Gastroesophageal sphincter (tissue), 4 donors: ENCODE measurements around the gene RBM6. TPM values are rescaled to one million over a fixed set of nuclear protein-coding genes. Genes with fewer than 3 reads are reported as not detected.
"Not testable (repeated sequence)": the region's sequence is repeated elsewhere in the genome, so short reads cannot be mapped to it uniquely, and the experiment has no call there.

Source experiments
- ATAC-seq: fragments of 150-250 bp; one replicate; pipeline ENCODE4 v1.9.1; 2016; ENCODE audit warnings: mild to moderate bottlenecking, moderate library complexity
- H3K27ac ChIP-seq, 4 donors: fragments of 200-600 bp; sonication (generic) in 3 of 4; 1 replicate in 3 of 4; 2 replicates in 1 of 4; pipeline ENCODE4 v1.5.1; 2016 to 2019
- H3K27me3 ChIP-seq: fragments of 200-600 bp; sonication (generic); one replicate; pipeline ENCODE4 v1.5.1; 2019
- H3K36me3 ChIP-seq, 2 donors: fragments of 200-600 bp; sonication (generic); one replicate each; pipeline ENCODE4 v1.5.1; 2019; ENCODE audit warnings: control low read depth in 1 of 2
- H3K4me1 ChIP-seq, 3 donors: fragments of 200-600 bp; sonication (generic); 1 replicate in 2 of 3; 2 replicates in 1 of 3; pipeline ENCODE4 v1.5.1; 2016 to 2019; ENCODE audit warnings: control low read depth in 2 of 3
- H3K4me3 ChIP-seq, 2 donors: fragments of 200-600 bp; sonication (generic); one replicate each; pipeline ENCODE4 v1.5.1; 2019; ENCODE audit warnings: mild to moderate bottlenecking in 1 of 2, moderate library complexity in 1 of 2
- H3K9me3 ChIP-seq, 3 donors: fragments of 200-600 bp; sonication (generic); one replicate each; pipeline ENCODE4 v1.5.1; 2017 to 2019; ENCODE audit warnings: control low read depth in 2 of 3
- EP300 ChIP-seq: sonication (generic); formaldehyde crosslinking; IDR thresholded peaks from one replicate; pipeline ENCODE4 v1.6.1; 2017; ENCODE audit warnings: antibody characterized with exemption, mild to moderate bottlenecking
- POLR2A ChIP-seq, 2 donors: fragments of 450-650 bp; IDR thresholded peaks; one replicate each; pipeline ENCODE4 v1.6.1; 2017; ENCODE audit warnings: antibody characterized with exemption in 2 of 2, mild to moderate bottlenecking in 2 of 2, moderate library complexity in 1 of 2
- POLR2AphosphoS5 ChIP-seq: sonication (generic); formaldehyde crosslinking; IDR thresholded peaks from one replicate; pipeline ENCODE4 v1.6.1; 2017; ENCODE audit warnings: antibody characterized with exemption
- WGBS, 2 donors: methylation state at CpG; one replicate each; pipeline ENCODE4 v1.1.5; 2018; ENCODE audit warnings: low coverage in 1 of 2; 5-methylcytosine and 5-hydroxymethylcytosine counted together
- total RNA-seq, 4 donors: library from RNA; depleted of rRNA; stranded (reverse); fragments of >200 nt; gene quantifications; one replicate each; pipeline ENCODE4 v1.1.0, GENCODE V29; 2016
- TF ChIP-seq, protein P1 (sequence below), 4 experiments: fragments of 200-600 bp in 2 of 4; fragments of 450-650 bp in 2 of 4; sonication (generic) in 1 of 4; IDR thresholded peaks; one replicate each; pipeline ENCODE4 v1.5.1; 2017 to 2019; ENCODE audit warnings: antibody characterized with exemption in 4 of 4, mild to moderate bottlenecking in 2 of 4, moderate library complexity in 2 of 4

The RBM6 gene
- total RNA-seq, 4 donors from 2014 or later = 39.0 to 135 (median 84.2) TPM

GRCh38 chr3:50050361-50050760 is 110.4 kb downstream of the RBM6 start:
- Histone ChIP-seq H3K9me3 (no peaks in the 10 kb centered on the region), H3K36me3 (peaks cover 0 to 83% of the 10 kb centered on the region in 2 donors), H3K4me3 (no peak overlapping the region), H3K4me1 (no peaks in the 10 kb centered on the region), H3K27me3 (no peaks in the 10 kb centered on the region), H3K27ac (no peak overlapping the region)
- TF ChIP-seq POLR2A (IDR thresholded peaks at IDR 0.05) = no peak
- no peak for TF ChIP-seq EP300
- TF ChIP-seq, protein P1, sequence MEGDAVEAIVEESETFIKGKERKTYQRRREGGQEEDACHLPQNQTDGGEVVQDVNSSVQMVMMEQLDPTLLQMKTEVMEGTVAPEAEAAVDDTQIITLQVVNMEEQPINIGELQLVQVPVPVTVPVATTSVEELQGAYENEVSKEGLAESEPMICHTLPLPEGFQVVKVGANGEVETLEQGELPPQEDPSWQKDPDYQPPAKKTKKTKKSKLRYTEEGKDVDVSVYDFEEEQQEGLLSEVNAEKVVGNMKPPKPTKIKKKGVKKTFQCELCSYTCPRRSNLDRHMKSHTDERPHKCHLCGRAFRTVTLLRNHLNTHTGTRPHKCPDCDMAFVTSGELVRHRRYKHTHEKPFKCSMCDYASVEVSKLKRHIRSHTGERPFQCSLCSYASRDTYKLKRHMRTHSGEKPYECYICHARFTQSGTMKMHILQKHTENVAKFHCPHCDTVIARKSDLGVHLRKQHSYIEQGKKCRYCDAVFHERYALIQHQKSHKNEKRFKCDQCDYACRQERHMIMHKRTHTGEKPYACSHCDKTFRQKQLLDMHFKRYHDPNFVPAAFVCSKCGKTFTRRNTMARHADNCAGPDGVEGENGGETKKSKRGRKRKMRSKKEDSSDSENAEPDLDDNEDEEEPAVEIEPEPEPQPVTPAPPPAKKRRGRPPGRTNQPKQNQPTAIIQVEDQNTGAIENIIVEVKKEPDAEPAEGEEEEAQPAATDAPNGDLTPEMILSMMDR (IDR thresholded peaks at IDR 0.05) = no peak
- no peak for TF ChIP-seq POLR2AphosphoS5
- no peak for ATAC-seq

DNA sequence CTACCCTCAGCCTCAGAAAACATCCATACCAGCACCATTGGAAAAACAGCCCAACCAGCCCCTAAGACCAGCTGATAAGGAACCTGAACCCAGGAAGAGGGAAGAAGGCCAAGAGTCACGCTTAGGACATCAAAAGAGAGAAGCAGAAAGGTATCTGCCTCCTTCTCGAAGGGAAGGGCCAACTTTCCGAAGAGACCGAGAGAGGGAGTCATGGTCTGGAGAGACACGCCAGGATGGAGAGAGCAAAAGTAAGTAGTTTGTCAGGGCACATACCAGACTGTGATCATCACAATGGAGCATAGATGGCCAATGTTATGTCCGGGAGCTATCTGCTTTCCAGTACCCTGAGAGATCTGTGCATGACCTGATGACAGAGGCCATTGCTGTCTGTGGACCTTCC is 117.8 kb downstream of the RBM6 start:
- WGBS, 2 donors = 95 to 98% methylated on average over 4 to 6 of the region's 6 CpGs
- no peak for ATAC-seq
- TF ChIP-seq EP300 (no peak), POLR2AphosphoS5 (no peak), POLR2A (IDR thresholded peaks at IDR 0.05) (no peak)
- TF ChIP-seq, protein P1 (IDR thresholded peaks at IDR 0.05) = no peak
- no peak overlapping the region for H3K27ac ChIP-seq
- H3K9me3 ChIP-seq = no peaks in the 10 kb centered on the region
- H3K4me3 ChIP-seq = no peak overlapping the region
- no peaks in the 10 kb centered on the region for H3K27me3 ChIP-seq
- H3K36me3 ChIP-seq = peaks cover 4 to 99% of the 10 kb centered on the region in 2 donors
- H3K4me1 ChIP-seq = no peaks in the 10 kb centered on the region

DNA sequence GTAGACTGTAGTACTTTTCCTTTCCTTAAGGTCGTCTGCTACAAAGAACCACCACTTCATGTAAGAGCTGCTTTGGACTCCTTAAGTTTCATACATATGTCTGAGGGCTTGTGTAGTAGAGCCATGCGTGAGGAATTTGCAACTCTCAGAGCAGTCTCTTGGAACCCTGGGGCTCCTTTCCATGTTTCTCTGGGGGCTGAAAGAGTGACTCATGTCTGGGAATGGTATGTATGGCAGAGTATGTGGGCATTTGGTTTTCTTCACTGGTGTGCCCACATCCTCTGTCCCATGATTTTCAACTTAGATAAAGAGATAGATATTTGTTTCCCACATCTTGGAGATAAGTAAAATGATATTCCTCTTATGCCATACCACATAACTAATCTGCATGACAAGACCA is 128.2 kb downstream of the RBM6 start:
- Histone ChIP-seq H3K9me3 (no peaks in the 10 kb centered on the region), H3K36me3 (peaks cover 3 to 100% of the 10 kb centered on the region in 2 donors), H3K27ac (no peak overlapping the region), H3K4me1 (no peaks in the 10 kb centered on the region), H3K27me3 (no peaks in the 10 kb centered on the region), H3K4me3 (no peak overlapping the region)
- TF ChIP-seq, protein P1 (IDR thresholded peaks at IDR 0.05) = no peak
- TF ChIP-seq POLR2AphosphoS5 (no peak), EP300 (no peak), POLR2A (IDR thresholded peaks at IDR 0.05) (no peak)
- no peak for ATAC-seq
- WGBS, 2 donors = 58 to 77% methylated on average over 2 of the region's 2 CpGs

GRCh38 chr3:50078091-50078490 is 138.1 kb downstream of the RBM6 start:
- Histone ChIP-seq H3K27me3 (no peaks in the 10 kb centered on the region), H3K9me3 (no peaks in the 10 kb centered on the region), H3K27ac (no peak overlapping the region), H3K4me1 (no peaks in the 10 kb centered on the region), H3K36me3 (peaks cover 0 to 53% of the 10 kb centered on the region in 2 donors), H3K4me3 (no peak overlapping the region)
- WGBS, 2 donors = 91 to 100% methylated on average over 1 of the region's 1 CpG
- TF ChIP-seq, protein P1 (IDR thresholded peaks at IDR 0.05) = no peak
- no peak for TF ChIP-seq POLR2AphosphoS5
- TF ChIP-seq EP300 = no peak
- no peak for TF ChIP-seq POLR2A (IDR thresholded peaks at IDR 0.05)
- ATAC-seq = no peak

DNA sequence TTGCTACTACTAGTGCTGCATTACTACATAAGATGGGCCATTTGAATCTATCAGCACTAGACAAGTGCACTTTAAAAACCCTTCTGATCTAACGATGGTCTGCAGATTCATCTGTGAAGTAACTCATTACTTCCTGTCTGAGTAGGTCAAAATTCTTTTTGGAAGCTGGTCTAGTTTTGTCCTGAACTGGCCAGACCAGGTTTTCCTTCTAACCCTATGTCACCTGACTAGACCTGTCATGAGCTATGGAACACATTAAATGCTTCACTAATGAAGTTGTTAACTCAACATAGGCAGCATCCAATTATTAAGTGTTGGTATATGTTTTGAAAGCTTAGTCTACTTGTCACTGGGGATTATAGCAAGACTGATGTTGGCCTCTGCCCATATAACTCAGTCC is 138.7 kb downstream of the RBM6 start:
- Histone ChIP-seq H3K4me3 (no peak overlapping the region), H3K4me1 (no peaks in the 10 kb centered on the region), H3K27ac (no peak overlapping the region), H3K27me3 (no peaks in the 10 kb centered on the region), H3K36me3 (peaks cover 0 to 47% of the 10 kb centered on the region in 2 donors), H3K9me3 (no peaks in the 10 kb centered on the region)
- ATAC-seq = no peak
- TF ChIP-seq POLR2AphosphoS5 = no peak
- TF ChIP-seq, protein P1 (IDR thresholded peaks at IDR 0.05) = no peak
- no peak for TF ChIP-seq EP300
- TF ChIP-seq POLR2A (IDR thresholded peaks at IDR 0.05) = no peak
- 20% methylated on average over 1 of the region's 1 CpG; no CpG with 5 or more reads in 1 of the 2 donors for WGBS, 2 donors

- not testable (repeated sequence) for H3K27ac ChIP-seq, H3K4me3 ChIP-seq, H3K9me3 ChIP-seq, H3K4me1 ChIP-seq, ATAC-seq, H3K36me3 ChIP-seq, H3K27me3 ChIP-seq
- WGBS, 2 donors = no CpG with 5 or more reads among the region's 33 CpGs
Observed at GRCh38 chr3:50084951-50085350, 145.0 kb downstream of the RBM6 start.
